GM12874 (cell line): ENCODE results near the gene VWA7.

Source experiments
- CTCF ChIP-seq: IDR thresholded peaks from 2 replicates; pipeline ENCODE4 v1.5.1; 2011; ENCODE audit warnings: low read depth, mild to moderate bottlenecking, control low read depth, low read length, moderate library complexity; ENCODE audit not compliant: insufficient read depth

VWA7 gene

GRCh38 chr6:31763619-31763940, 13.5 kb downstream of the VWA7 start:
- TF ChIP-seq CTCF = no peak

GRCh38 chr6:31762878-31763618, 14.1 kb downstream of the VWA7 start:
- no peak for TF ChIP-seq CTCF

GRCh38 chr6:31762356-31762755, 14.8 kb downstream of the VWA7 start, which contains the start of gene SAPCD1:
Gene SAPCD1 (plus strand): TSS chr6:31762656. CDS start chr6:31763055, 399 bp downstream.
- TF ChIP-seq CTCF = no peak

- no peak for TF ChIP-seq CTCF
Observed at GRCh38 chr6:31761343-31761742, 15.8 kb downstream of the VWA7 start.

- TF ChIP-seq CTCF = no peak
Observed at GRCh38 chr6:31760790-31761189, 16.3 kb downstream of the VWA7 start.

- TF ChIP-seq CTCF = no peak
Observed at GRCh38 chr6:31758281-31758680, 18.8 kb downstream of the VWA7 start.

GRCh38 chr6:31752739-31753319, 24.3 kb downstream of the VWA7 start:
- TF ChIP-seq CTCF = no peak
